Nephron (organoid): Measurements from ENCODE around the gene ULBP3.
A peak's percentile ranks its signal among the peaks of the same experiment; 100 is the strongest.

Experiments used
- H3K27ac Mint-ChIP-seq, 3 experiments: 2 replicates each; pipeline ENCODE4 v1.8.0; 2020; ENCODE audit warnings: mixed read lengths in 3 of 3, mild to moderate bottlenecking in 2 of 3, moderate library complexity in 1 of 3
- H3K27me3 Mint-ChIP-seq: 2 replicates; pipeline ENCODE4 v1.8.0; 2021; ENCODE audit warnings: low read depth, mild to moderate bottlenecking, moderate library complexity, mixed read lengths
- H3K36me3 Mint-ChIP-seq: 2 replicates; pipeline ENCODE4 v1.8.0; 2020; ENCODE audit warnings: low read depth, mixed read lengths
- H3K4me1 Mint-ChIP-seq: 2 replicates; pipeline ENCODE4 v1.8.0; 2020; ENCODE audit warnings: mixed read lengths
- H3K4me3 Mint-ChIP-seq, 3 experiments: 2 replicates each; pipeline ENCODE4 v1.8.0; 2020; ENCODE audit warnings: mild to moderate bottlenecking in 3 of 3, mixed read lengths in 3 of 3, moderate library complexity in 2 of 3
- H3K9me3 Mint-ChIP-seq: 2 replicates; pipeline ENCODE4 v1.8.0; 2020; ENCODE audit warnings: mixed read lengths
- TF ChIP-seq, protein P1 (sequence below), 3 experiments: fragments of 200-600 bp; sonication (generic); IDR thresholded peaks; one replicate each; pipeline ENCODE4 v1.5.0; 2021; ENCODE audit warnings: antibody characterized with exemption in 3 of 3; ENCODE audit not compliant: unreplicated experiment in 3 of 3

ULBP3 gene

DNA sequence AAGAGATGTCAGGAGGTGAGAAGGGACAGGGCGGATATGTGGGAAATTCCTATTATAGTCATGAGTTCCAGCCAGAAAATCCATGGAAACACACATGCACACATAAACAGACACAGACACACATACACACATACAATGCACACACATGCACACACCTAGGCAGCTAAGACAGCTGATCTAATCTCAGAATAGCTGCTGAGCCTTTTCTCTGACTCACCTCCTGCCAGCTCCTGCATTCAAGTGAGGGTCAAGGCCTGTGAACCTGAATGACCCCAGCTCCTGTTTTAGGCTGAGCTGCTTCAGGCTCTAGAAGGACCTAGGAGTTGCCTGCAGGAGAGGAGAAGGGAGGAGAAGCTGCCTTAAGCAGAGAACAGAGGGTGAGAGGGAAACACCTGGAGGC, 22.0 kb downstream of the ULBP3 start:
- Mint-ChIP-seq H3K9me3 (no peaks in the 10 kb centered on the region), H3K27me3 (peaks cover 66% of the 10 kb centered on the region), H3K4me3 (no peak overlapping the region), H3K4me1 (peaks cover 6% of the 10 kb centered on the region), H3K36me3 (no peaks in the 10 kb centered on the region), H3K27ac (no peak overlapping the region)
- TF ChIP-seq, protein P1, sequence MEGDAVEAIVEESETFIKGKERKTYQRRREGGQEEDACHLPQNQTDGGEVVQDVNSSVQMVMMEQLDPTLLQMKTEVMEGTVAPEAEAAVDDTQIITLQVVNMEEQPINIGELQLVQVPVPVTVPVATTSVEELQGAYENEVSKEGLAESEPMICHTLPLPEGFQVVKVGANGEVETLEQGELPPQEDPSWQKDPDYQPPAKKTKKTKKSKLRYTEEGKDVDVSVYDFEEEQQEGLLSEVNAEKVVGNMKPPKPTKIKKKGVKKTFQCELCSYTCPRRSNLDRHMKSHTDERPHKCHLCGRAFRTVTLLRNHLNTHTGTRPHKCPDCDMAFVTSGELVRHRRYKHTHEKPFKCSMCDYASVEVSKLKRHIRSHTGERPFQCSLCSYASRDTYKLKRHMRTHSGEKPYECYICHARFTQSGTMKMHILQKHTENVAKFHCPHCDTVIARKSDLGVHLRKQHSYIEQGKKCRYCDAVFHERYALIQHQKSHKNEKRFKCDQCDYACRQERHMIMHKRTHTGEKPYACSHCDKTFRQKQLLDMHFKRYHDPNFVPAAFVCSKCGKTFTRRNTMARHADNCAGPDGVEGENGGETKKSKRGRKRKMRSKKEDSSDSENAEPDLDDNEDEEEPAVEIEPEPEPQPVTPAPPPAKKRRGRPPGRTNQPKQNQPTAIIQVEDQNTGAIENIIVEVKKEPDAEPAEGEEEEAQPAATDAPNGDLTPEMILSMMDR (IDR thresholded peaks at IDR 0.05; ENCODE audit: unreplicated experiment in 3 of 3): no peak

DNA sequence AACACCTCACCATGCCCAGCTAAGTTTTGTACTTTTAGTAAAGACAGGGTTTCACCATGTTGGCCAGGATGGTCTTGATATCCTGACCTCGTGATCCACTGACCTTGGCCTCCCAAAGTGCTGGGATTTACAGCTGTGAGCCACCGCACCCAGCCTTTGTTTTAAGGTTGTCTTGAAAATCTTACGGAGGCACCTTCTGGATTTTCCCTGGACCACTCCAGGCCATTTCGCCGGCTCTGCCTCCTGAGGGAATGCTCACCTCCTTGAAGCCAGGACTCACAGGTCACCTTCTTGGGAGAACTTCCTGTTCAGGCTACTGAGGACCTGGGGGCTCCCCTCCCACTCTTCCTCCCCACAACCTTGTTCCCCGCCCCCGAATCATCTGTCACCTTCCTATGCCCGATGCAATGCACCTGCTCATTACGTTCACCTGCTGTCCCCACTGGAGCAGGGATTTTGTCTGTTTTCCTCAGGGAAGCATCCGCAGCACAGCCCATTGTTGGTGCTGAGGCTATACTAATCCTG, 24.2 kb downstream of the ULBP3 start:
- peaks cover 83% of the 10 kb centered on the region for H3K27me3 Mint-ChIP-seq
- no peaks in the 10 kb centered on the region for H3K36me3 Mint-ChIP-seq
- H3K4me1 Mint-ChIP-seq: no peaks in the 10 kb centered on the region
- no peak overlapping the region for H3K4me3 Mint-ChIP-seq
- H3K27ac Mint-ChIP-seq: no peak overlapping the region
- TF ChIP-seq, protein P1 (IDR thresholded peaks at IDR 0.05; ENCODE audit: unreplicated experiment in 3 of 3): no peak
- H3K9me3 Mint-ChIP-seq: no peaks in the 10 kb centered on the region

DNA sequence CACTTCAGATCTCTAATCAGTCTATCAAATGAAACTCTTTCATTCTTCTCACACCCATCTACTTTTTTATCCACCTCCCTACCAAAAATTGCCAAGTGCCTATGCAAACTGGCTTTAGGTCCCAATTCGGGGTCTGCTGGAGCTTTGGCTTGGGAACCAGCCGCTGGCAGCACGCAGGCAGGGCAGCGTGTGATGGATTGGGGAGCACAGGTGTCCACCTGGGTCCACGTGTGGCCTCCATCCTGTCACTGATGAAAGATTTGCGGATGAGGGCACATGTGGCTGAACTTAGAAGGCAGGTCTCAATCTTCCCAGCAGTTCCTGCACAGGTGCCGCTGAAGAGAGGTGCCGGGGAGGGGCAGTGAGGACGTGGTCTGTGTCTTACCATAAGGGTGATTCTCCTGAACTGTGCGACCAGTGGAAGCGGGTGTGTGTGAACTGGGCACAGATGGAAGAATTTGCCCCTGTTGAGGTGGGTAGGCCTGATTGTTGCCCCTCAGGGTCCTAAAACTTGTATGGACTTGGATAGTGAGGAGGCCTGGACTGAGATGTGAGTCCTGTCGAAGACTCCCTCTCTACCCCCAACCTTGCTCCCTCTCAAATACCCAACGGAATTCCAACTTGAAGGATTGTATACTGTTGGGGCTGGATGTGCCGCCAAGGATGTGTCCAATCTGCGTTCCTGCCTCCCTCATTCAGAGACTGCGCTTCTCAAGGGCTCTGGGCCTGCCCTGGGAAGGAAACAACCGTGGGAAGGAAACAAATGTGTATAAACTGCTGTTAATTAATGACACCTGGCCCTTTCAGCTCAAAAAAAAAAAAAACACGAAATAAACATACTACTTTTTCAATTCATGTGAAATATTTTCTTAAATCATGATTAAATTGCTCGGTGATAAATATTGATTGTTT, 25.2 kb downstream of the ULBP3 start:
- Mint-ChIP-seq H3K4me3 (no peak overlapping the region), H3K4me1 (no peaks in the 10 kb centered on the region), H3K36me3 (no peaks in the 10 kb centered on the region), H3K27me3 (peaks cover 87% of the 10 kb centered on the region), H3K27ac (no peak overlapping the region), H3K9me3 (no peaks in the 10 kb centered on the region)
- TF ChIP-seq, protein P1 (IDR thresholded peaks at IDR 0.05; ENCODE audit: unreplicated experiment in 3 of 3): no peak

DNA sequence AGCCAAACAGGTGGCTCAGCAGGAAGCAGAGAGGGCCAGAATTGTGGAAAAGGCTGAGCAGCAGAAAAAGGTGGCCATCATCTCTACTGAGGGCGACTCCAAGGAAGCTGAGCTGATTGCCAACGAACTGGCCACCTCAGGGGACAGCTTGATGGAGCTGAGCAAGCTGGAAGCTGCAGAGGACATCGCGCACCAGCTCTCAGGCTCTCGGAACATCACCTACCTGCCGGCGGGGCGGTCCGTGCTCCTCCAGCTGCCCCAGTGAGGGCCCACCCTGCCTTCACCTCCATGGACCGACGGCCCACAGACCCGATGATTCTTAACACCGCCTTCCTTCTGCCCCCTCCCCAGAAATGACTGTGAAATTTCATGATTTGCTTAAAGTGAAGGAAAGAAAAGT, 25.8 kb downstream of the ULBP3 start:
- Mint-ChIP-seq H3K4me3 (no peak overlapping the region), H3K9me3 (no peaks in the 10 kb centered on the region), H3K27me3 (peaks cover 93% of the 10 kb centered on the region), H3K27ac (no peak overlapping the region), H3K4me1 (no peaks in the 10 kb centered on the region), H3K36me3 (no peaks in the 10 kb centered on the region)
- TF ChIP-seq, protein P1 (IDR thresholded peaks at IDR 0.05; ENCODE audit: unreplicated experiment in 3 of 3): no peak

DNA sequence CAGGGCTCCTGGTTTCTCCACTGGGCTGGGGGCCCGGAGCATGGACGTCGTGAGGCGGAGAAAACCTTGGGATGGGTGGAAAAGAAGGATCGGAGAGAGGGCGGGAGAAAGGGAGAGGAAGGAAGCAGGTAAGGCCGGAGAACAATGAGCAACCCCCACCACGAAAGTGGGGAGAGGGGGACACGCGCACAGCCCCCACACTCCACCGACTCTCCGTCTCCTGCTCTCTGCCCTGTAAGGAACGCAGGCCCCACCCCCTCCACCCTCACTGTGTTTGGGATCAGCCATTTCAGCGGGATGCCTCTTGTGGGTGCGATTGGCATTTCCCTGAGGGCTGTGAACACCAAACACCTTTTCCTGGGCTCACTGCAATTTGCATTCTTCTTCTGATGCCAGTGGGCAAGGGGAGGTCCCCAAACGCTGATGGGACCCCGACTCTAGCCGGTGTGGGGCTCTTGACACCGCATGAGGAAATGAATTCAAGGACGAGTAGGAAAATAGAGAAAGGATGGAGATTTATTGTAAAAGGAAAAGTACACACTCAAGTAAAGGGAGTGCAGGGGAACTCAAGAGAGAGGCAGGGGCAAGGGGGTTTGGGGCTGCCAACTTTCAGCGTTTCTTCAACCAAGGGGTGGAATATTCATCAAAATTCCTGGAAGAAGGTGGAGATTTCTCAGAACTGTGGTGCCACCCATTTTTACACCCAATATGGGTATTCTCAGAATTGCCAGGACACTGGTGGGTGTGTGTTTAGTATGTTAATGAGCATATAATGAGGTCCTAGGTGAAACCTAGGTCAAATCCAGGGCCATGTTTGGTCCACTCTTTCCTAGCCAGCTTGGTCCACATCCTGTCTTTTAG, 30.5 kb downstream of the ULBP3 start:
- TF ChIP-seq, protein P1 (IDR thresholded peaks at IDR 0.05; ENCODE audit: unreplicated experiment in 3 of 3): no peak
- Mint-ChIP-seq H3K27me3 (peaks cover 100% of the 10 kb centered on the region), H3K36me3 (no peaks in the 10 kb centered on the region), H3K4me1 (peaks cover 7% of the 10 kb centered on the region), H3K4me3 (peak overlapping the region in 1 of 3 experiments; percentile 20), H3K27ac (no peak overlapping the region), H3K9me3 (peaks cover 4% of the 10 kb centered on the region)
